Vagina (tissue), 2 donors: Measurements from ENCODE around the gene HOXB5.

Source experiments
- CTCF ChIP-seq, 3 experiments: fragments of 450-650 bp in 2 of 3; fragments of 200-600 bp in 1 of 3; sonication (generic) in 1 of 3; IDR thresholded peaks; one replicate each; pipeline ENCODE4 v1.5.1; 2017 to 2019; ENCODE audit warnings: antibody characterized with exemption in 3 of 3, mild to moderate bottlenecking in 2 of 3, moderate library complexity in 2 of 3
- POLR2A ChIP-seq, 2 donors: fragments of 450-650 bp; IDR thresholded peaks; one replicate each; pipeline ENCODE4 v1.6.1; 2017; ENCODE audit warnings: antibody characterized with exemption in 2 of 2, mild to moderate bottlenecking in 2 of 2, moderate library complexity in 2 of 2

GRCh38 chr17:48637323-48638260 is 44.0 kb upstream of the HOXB5 start:
- no peak for TF ChIP-seq CTCF (IDR thresholded peaks at IDR 0.05)
- TF ChIP-seq POLR2A (IDR thresholded peaks at IDR 0.05) = no peak
